HCT116 (cell line): ENCODE results near the gene AMMECR1. TPM values are rescaled to one million over a fixed set of nuclear protein-coding genes. Genes with fewer than 3 reads are reported as not detected.
A peak's percentile ranks its signal among the peaks of the same experiment; 100 is the strongest.

ENCODE experiments used
- ATAC-seq: fragments of 200-7000 bp; cut with Tn5 transposase; 2 replicates; pipeline ENCODE4 v1.9.1; 2020; ENCODE audit warnings: mild to moderate bottlenecking, moderate library complexity
- BruUV-seq: library from RNA; stranded (reverse); fragments of 400-500 nt; replicated peaks from 2 replicates; lab custom pipeline; 2021; lab: Mats Ljungman, UMichigan
- CTCF ChIA-PET: fragments of 300-600 bp; sonication (Branson Sonifier 250); formaldehyde crosslinking; loops from one replicate; lab custom pipeline; 2021; ENCODE audit warnings: antibody characterized with exemption; lab: Charles Lee
- POLR2A ChIA-PET: fragments of 300-600, 350-600 bp; sonication (Branson Sonifier 250); formaldehyde crosslinking; loops from one replicate; lab custom pipeline; 2021; ENCODE audit warnings: antibody characterized with exemption; lab: Charles Lee
- RAD21 ChIA-PET, 2 experiments: fragments of 300-600 bp; sonication (Branson Sonifier 250); formaldehyde crosslinking; loops; one replicate each; lab custom pipeline; 2023; ENCODE audit warnings: low total read pairs in 2 of 2; ENCODE audit not compliant: uncharacterized antibody in 2 of 2, unreplicated experiment in 2 of 2, low non-redundant PET in 1 of 2; lab: Charles Lee
- DNase-seq: peaks from one replicate; pipeline ENCODE4 v3.0.0-alpha.2; 2010; ENCODE audit warnings: low read depth, low spot score
- H2AFZ ChIP-seq: fragments of 200-600 bp; shearing (Covaris generic), sonication (generic); 2 replicates; pipeline ENCODE4 v1.6.1; 2017; ENCODE audit warnings: low read depth, mixed run types, mixed read lengths, antibody characterized with exemption, low read length; ENCODE audit not compliant: poor library complexity, severe bottlenecking
- H3K27ac ChIP-seq: 2 replicates; pipeline ENCODE4 v1.5.1; 2012; ENCODE audit warnings: low read depth, low read length
- H3K27me3 ChIP-seq: fragments of 200-600 bp; sonication (generic); 2 replicates; pipeline ENCODE4 v1.6.1; 2016; ENCODE audit warnings: mixed run types, low read length, mixed read lengths; ENCODE audit not compliant: insufficient read depth
- H3K36me3 ChIP-seq, 2 experiments: fragments of 200-500 bp in 1 of 2; fragments of 200-600 bp in 1 of 2; sonication (Bioruptor generic) in 1 of 2; sonication (generic) in 1 of 2; 2 replicates each; pipeline versions ENCODE4 v1.5.1 to v1.6.1; 2014 to 2016; ENCODE audit warnings: low read length in 2 of 2, inconsistent platforms in 1 of 2, mixed read lengths in 1 of 2, mixed run types in 1 of 2; ENCODE audit not compliant: insufficient read depth in 2 of 2, control insufficient read depth in 1 of 2
- H3K4me1 ChIP-seq, 2 experiments: fragments of 200-600 bp in 1 of 2; sonication (generic) in 1 of 2; 2 replicates each; pipeline versions ENCODE4 v1.5.1 to v1.6.1; 2012 to 2017; ENCODE audit warnings: low read length in 2 of 2, inconsistent platforms in 1 of 2, mild to moderate bottlenecking in 1 of 2, mixed read lengths in 1 of 2, mixed run types in 1 of 2, moderate library complexity in 1 of 2; ENCODE audit not compliant: insufficient read depth in 2 of 2, control insufficient read depth in 1 of 2
- H3K4me2 ChIP-seq: fragments of 200-600 bp; sonication (generic); 2 replicates; pipeline ENCODE4 v1.6.1; 2017; ENCODE audit warnings: mixed run types, low read length, mixed read lengths
- H3K4me3 ChIP-seq, 2 experiments: fragments of 200-600 bp in 1 of 2; sonication (generic) in 1 of 2; replicated peaks in 1 of 2; 2 replicates each; pipeline ENCODE4 v1.5.1; 2011 to 2016; ENCODE audit warnings: low read length in 2 of 2, control low read depth in 1 of 2, low read depth in 1 of 2, mild to moderate bottlenecking in 1 of 2, mixed read lengths in 1 of 2, mixed run types in 1 of 2
- H3K79me2 ChIP-seq: fragments of 200-600 bp; sonication (generic); 2 replicates; pipeline ENCODE4 v1.6.1; 2017; ENCODE audit warnings: mild to moderate bottlenecking, mixed run types, low read length, moderate library complexity, mixed read lengths; ENCODE audit not compliant: insufficient read depth
- H3K9ac ChIP-seq: fragments of 200-600 bp; sonication (generic); 2 replicates; pipeline ENCODE4 v1.6.1; 2016; ENCODE audit warnings: low read length, mixed read lengths
- H3K9me2 ChIP-seq: fragments of 200-600 bp; sonication (generic), shearing (Covaris generic); 2 replicates; pipeline ENCODE4 v1.6.1; 2017; ENCODE audit warnings: mixed run types, mild to moderate bottlenecking, moderate library complexity; ENCODE audit not compliant: insufficient read depth
- H3K9me3 ChIP-seq, 2 experiments: fragments of 200-500 bp in 1 of 2; fragments of 200-600 bp in 1 of 2; sonication (Bioruptor generic) in 1 of 2; sonication (generic) in 1 of 2; 2 replicates each; pipeline ENCODE4 v1.6.1; 2014 to 2017; ENCODE audit warnings: low read length in 2 of 2, mixed read lengths in 2 of 2, inconsistent platforms in 1 of 2, low read depth in 1 of 2, mild to moderate bottlenecking in 1 of 2, mixed run types in 1 of 2, moderate library complexity in 1 of 2; ENCODE audit not compliant: control insufficient read depth in 1 of 2, insufficient read depth in 1 of 2
- H4K20me1 ChIP-seq: fragments of 200-600 bp; sonication (generic), shearing (Covaris generic); 2 replicates; pipeline ENCODE4 v1.6.1; 2017; ENCODE audit warnings: mixed run types, mild to moderate bottlenecking, moderate library complexity; ENCODE audit not compliant: insufficient read depth
- ELF1 ChIP-seq: IDR thresholded peaks from 2 replicates; pipeline ENCODE4 v1.6.1; 2012; ENCODE audit warnings: low read depth, borderline replicate concordance
- EZH2 ChIP-seq: fragments of 200-600 bp; sonication (generic); IDR thresholded peaks from 2 replicates; pipeline ENCODE4 v1.6.1; 2017; ENCODE audit warnings: antibody characterized with exemption, mixed run types
- JUND ChIP-seq: IDR thresholded peaks from 2 replicates; pipeline ENCODE4 v1.6.1; 2012
- RAD21 ChIP-seq: IDR thresholded peaks from 2 replicates; pipeline ENCODE4 v1.6.1; 2012; ENCODE audit warnings: low read depth, mild to moderate bottlenecking
- REST ChIP-seq: IDR thresholded peaks from 2 replicates; pipeline ENCODE4 v1.6.1; 2012; ENCODE audit warnings: low read depth
- TCF7L2 ChIP-seq: IDR thresholded peaks from 2 replicates; pipeline ENCODE4 v1.7.0; 2011; ENCODE audit warnings: borderline replicate concordance, inconsistent platforms; ENCODE audit not compliant: insufficient read depth, insufficient read length; ENCODE audit errors: extremely low read depth
- ZBTB33 ChIP-seq: IDR thresholded peaks from 2 replicates; pipeline ENCODE4 v1.6.1; 2011; ENCODE audit warnings: mild to moderate bottlenecking, low read length, moderate library complexity; ENCODE audit not compliant: insufficient replicate concordance; ENCODE audit errors: extremely low read depth
- intact Hi-C: fragments of 100-400 bp; cut with micrococcal nuclease; formaldehyde crosslinking; loops from 2 replicates; pipeline ENCODE4 v1.10.0; 2022
- total RNA-seq: library from RNA; stranded (reverse); gene quantifications from one replicate; pipeline ENCODE4 v1.2.1, GENCODE V29; 2021; ENCODE audit not compliant: unreplicated experiment

Gene AMMECR1
- total RNA-seq, 1 experiment from 2014 or later: 9.2 TPM

GRCh38 chrX:110173192-110174175 is 144.4 kb downstream of the AMMECR1 start:
- intact Hi-C loops: no loop called here
- ATAC-seq: peak; percentile 58
- H3K4me1 ChIP-seq: peaks cover 7 to 17% of the 10 kb centered on the region in 2 experiments; a peak in 2 of 4 replicates
- no peak for DNase-seq
- no peaks in the 10 kb centered on the region for H4K20me1 ChIP-seq
- BruUV-seq: no TSS peak
- no peaks in the 10 kb centered on the region for H3K27me3 ChIP-seq
- H3K9ac ChIP-seq: no peak overlapping the region
- RAD21 ChIA-PET: no interaction called here
- POLR2A ChIA-PET: no interaction called here
- peak overlapping the region; percentile 33 for H3K4me2 ChIP-seq
- no peaks in the 10 kb centered on the region for H3K79me2 ChIP-seq
- H3K27ac ChIP-seq: no peak overlapping the region
- H3K36me3 ChIP-seq: no peaks in the 10 kb centered on the region
- H3K9me3 ChIP-seq: no peaks in the 10 kb centered on the region
- no peaks in the 10 kb centered on the region for H3K9me2 ChIP-seq
- TF ChIP-seq RAD21: no peak
- TF ChIP-seq TCF7L2: no peak
- 0 out of 2 replicates have a peak, but pooled peaks have one; percentile 18 for TF ChIP-seq JUND
- no peak overlapping the region for H3K4me3 ChIP-seq
- no peak overlapping the region for H2AFZ ChIP-seq
- CTCF ChIA-PET: no interaction called here

DNA sequence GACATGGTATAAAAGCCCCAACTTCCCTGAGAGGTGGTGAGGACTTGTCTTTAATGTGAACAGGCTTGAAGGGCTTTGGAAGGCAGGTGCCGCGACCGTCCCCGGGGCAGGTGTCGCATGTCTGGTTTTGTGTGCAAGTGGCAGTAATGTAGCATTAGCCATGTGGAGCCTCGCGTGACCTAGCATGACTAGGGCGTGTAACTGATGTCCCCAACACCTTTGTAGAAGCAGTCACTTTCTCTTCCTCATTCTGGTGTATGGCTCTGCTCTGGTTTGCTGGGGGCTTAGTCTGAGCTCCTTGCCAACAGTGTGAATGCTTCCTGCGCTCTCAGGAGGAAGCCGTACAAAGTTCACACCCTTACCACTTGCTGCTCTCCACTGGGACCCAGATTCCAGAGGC is 145.7 kb downstream of the AMMECR1 start:
- CTCF ChIA-PET: no interaction called here

More for the DNA sequence above, 145.7 kb downstream of the AMMECR1 start:
- Histone ChIP-seq H3K27me3 (no peaks in the 10 kb centered on the region), H3K36me3 (no peaks in the 10 kb centered on the region), H3K9me2 (no peaks in the 10 kb centered on the region), H3K9ac (no peak overlapping the region), H3K4me1 (peaks cover 2 to 18% of the 10 kb centered on the region in 2 experiments; a peak in 1 of 4 replicates), H4K20me1 (no peaks in the 10 kb centered on the region), H3K79me2 (no peaks in the 10 kb centered on the region), H2AFZ (no peak overlapping the region), H3K4me2 (no peak overlapping the region), H3K9me3 (no peaks in the 10 kb centered on the region), H3K27ac (no peak overlapping the region), H3K4me3 (no peak overlapping the region)
- ChIA-PET POLR2A (no interaction called here), RAD21 (no interaction called here)
- ATAC-seq (no peak), DNase-seq (no peak)
- TF ChIP-seq EZH2 (no peak), REST (no peak), ZBTB33 (no peak), ELF1 (no peak)
- no TSS peak for BruUV-seq
- intact Hi-C loops: no loop called here
